ENCODE measurements around the gene FAM221B. TPM values are rescaled to one million over a fixed set of nuclear protein-coding genes. Genes with fewer than 3 reads are reported as not detected.

Gene FAM221B
- total RNA-seq, 2 donors from 2014 or later: not detected

GRCh38 chr9:35827486-35827885, 1.0 kb downstream of the FAM221B start:
- Mint-ChIP-seq H3K36me3 (ENCODE audit: insufficient read depth in 2 of 2) (no peaks in the 10 kb centered on the region), H3K4me3 (peak overlapping the region; percentile 1 to 99)
- no peak for ATAC-seq (replicated peaks in 1 of 2)

GRCh38 chr9:35826071-35826701, 2.3 kb downstream of the FAM221B start:
- ATAC-seq (replicated peaks in 1 of 2) (peak; percentile 35 to 41), DNase-seq (peak; percentile 31 to 38)
- Mint-ChIP-seq H3K27me3 (ENCODE audit: low read depth) (peaks cover 10% of the 10 kb centered on the region), H3K4me3 (peak overlapping the region in 1 of 2 donors; percentile 7), H3K9me3 (no peaks in the 10 kb centered on the region), H3K4me1 (ENCODE audit: low read depth) (peaks cover 41% of the 10 kb centered on the region), H3K36me3 (ENCODE audit: insufficient read depth in 2 of 2) (no peaks in the 10 kb centered on the region), H3K27ac (no peak overlapping the region)

More at GRCh38 chr9:35827486-35827885, 1.0 kb downstream of the FAM221B start:
- Mint-ChIP-seq H3K27me3 (ENCODE audit: low read depth) (peaks cover 10% of the 10 kb centered on the region), H3K27ac (no peak overlapping the region), H3K4me1 (ENCODE audit: low read depth) (peaks cover 43% of the 10 kb centered on the region), H3K9me3 (no peaks in the 10 kb centered on the region)
- DNase-seq: no peak

- no peaks in the 10 kb centered on the region for H3K36me3 Mint-ChIP-seq (ENCODE audit: insufficient read depth in 2 of 2)
- no peak overlapping the region for H3K27ac Mint-ChIP-seq
- H3K4me3 Mint-ChIP-seq: no peak overlapping the region
- DNase-seq (no peak), ATAC-seq (replicated peaks in 1 of 2) (no peak)
- H3K9me3 Mint-ChIP-seq: no peaks in the 10 kb centered on the region
- H3K4me1 Mint-ChIP-seq (ENCODE audit: low read depth): peaks cover 13% of the 10 kb centered on the region
- peaks cover 10% of the 10 kb centered on the region for H3K27me3 Mint-ChIP-seq (ENCODE audit: low read depth)
Measured at GRCh38 chr9:35822926-35823325, 5.6 kb downstream of the FAM221B start.

- peaks cover 0 to 3% of the 10 kb centered on the region in 2 donors for H3K36me3 Mint-ChIP-seq (ENCODE audit: insufficient read depth in 2 of 2)
- peaks cover 11% of the 10 kb centered on the region for H3K4me1 Mint-ChIP-seq (ENCODE audit: low read depth)
Measured at GRCh38 chr9:35820076-35820475, 8.5 kb downstream of the FAM221B start.

GRCh38 chr9:35818341-35818740, 10.2 kb downstream of the FAM221B start:
- peaks cover 0 to 3% of the 10 kb centered on the region in 2 donors for H3K36me3 Mint-ChIP-seq (ENCODE audit: insufficient read depth in 2 of 2)
- DNase-seq (no peak), ATAC-seq (replicated peaks in 1 of 2) (no peak)
- H3K27me3 Mint-ChIP-seq (ENCODE audit: low read depth): no peaks in the 10 kb centered on the region
- H3K27ac Mint-ChIP-seq: no peak overlapping the region
- peaks cover 21% of the 10 kb centered on the region for H3K4me1 Mint-ChIP-seq (ENCODE audit: low read depth)
- no peaks in the 10 kb centered on the region for H3K9me3 Mint-ChIP-seq
- no peak overlapping the region for H3K4me3 Mint-ChIP-seq

More at GRCh38 chr9:35820076-35820475, 8.5 kb downstream of the FAM221B start:
- ATAC-seq (replicated peaks in 1 of 2) (no peak), DNase-seq (no peak)
- Mint-ChIP-seq H3K27me3 (ENCODE audit: low read depth) (no peaks in the 10 kb centered on the region), H3K27ac (no peak overlapping the region), H3K4me3 (no peak overlapping the region), H3K9me3 (no peaks in the 10 kb centered on the region)

GRCh38 chr9:35816708-35817107, 11.8 kb downstream of the FAM221B start:
- Mint-ChIP-seq H3K4me1 (ENCODE audit: low read depth) (peaks cover 35% of the 10 kb centered on the region), H3K27me3 (ENCODE audit: low read depth) (no peaks in the 10 kb centered on the region), H3K4me3 (peak overlapping the region; percentile 86 to 89), H3K27ac (no peak overlapping the region), H3K36me3 (ENCODE audit: insufficient read depth in 2 of 2) (peaks cover 0 to 6% of the 10 kb centered on the region in 2 donors), H3K9me3 (no peaks in the 10 kb centered on the region)
- DNase-seq (no peak), ATAC-seq (replicated peaks in 1 of 2) (no peak)

- H3K4me3 Mint-ChIP-seq: peak within 1 kb of the TSS; percentile 86 to 89
- H3K4me1 Mint-ChIP-seq (ENCODE audit: low read depth): peaks cover 47% of the 10 kb centered on the region
- H3K27ac Mint-ChIP-seq: peak within 1 kb of the TSS; percentile 94
- H3K9me3 Mint-ChIP-seq: no peaks in the 10 kb centered on the region
- peaks cover 0 to 6% of the 10 kb centered on the region in 2 donors for H3K36me3 Mint-ChIP-seq (ENCODE audit: insufficient read depth in 2 of 2)
- ATAC-seq (replicated peaks in 1 of 2): peak; percentile 85
- H3K27me3 Mint-ChIP-seq (ENCODE audit: low read depth): no peaks in the 10 kb centered on the region
- DNase-seq: peak; percentile 97 to 99
Measured at GRCh38 chr9:35814841-35815543, 13.5 kb downstream of the FAM221B start, which contains the start of gene HINT2. TSS of gene HINT2 (minus strand) at chr9:35815042. CDS start at chr9:35814979, 63 bp downstream.

- peaks cover 0 to 6% of the 10 kb centered on the region in 2 donors for H3K36me3 Mint-ChIP-seq (ENCODE audit: insufficient read depth in 2 of 2)
- ATAC-seq (replicated peaks in 1 of 2) (peak; percentile 10 to 15), DNase-seq (peak; percentile 53)
- peak overlapping the region; percentile 94 for H3K27ac Mint-ChIP-seq
- H3K4me3 Mint-ChIP-seq: peak overlapping the region; percentile 86 to 89
- H3K4me1 Mint-ChIP-seq (ENCODE audit: low read depth): peaks cover 47% of the 10 kb centered on the region
- no peaks in the 10 kb centered on the region for H3K9me3 Mint-ChIP-seq
- H3K27me3 Mint-ChIP-seq (ENCODE audit: low read depth): no peaks in the 10 kb centered on the region
Measured at GRCh38 chr9:35814106-35814840, 14.3 kb downstream of the FAM221B start.

- no peaks in the 10 kb centered on the region for H3K27me3 Mint-ChIP-seq (ENCODE audit: low read depth)
- H3K4me1 Mint-ChIP-seq (ENCODE audit: low read depth): peaks cover 47% of the 10 kb centered on the region
- DNase-seq: no peak
- H3K9me3 Mint-ChIP-seq: no peaks in the 10 kb centered on the region
- ATAC-seq (replicated peaks in 1 of 2): no peak
- no peak overlapping the region for H3K27ac Mint-ChIP-seq
- peak overlapping the region; percentile 86 to 89 for H3K4me3 Mint-ChIP-seq
- peaks cover 0 to 6% of the 10 kb centered on the region in 2 donors for H3K36me3 Mint-ChIP-seq (ENCODE audit: insufficient read depth in 2 of 2)
Measured at GRCh38 chr9:35813434-35814105, 15.0 kb downstream of the FAM221B start.

- peaks cover 0 to 6% of the 10 kb centered on the region in 2 donors for H3K36me3 Mint-ChIP-seq (ENCODE audit: insufficient read depth in 2 of 2)
- H3K27ac Mint-ChIP-seq: peak within 1 kb of the TSS; percentile 92
- peak within 1 kb of the TSS; percentile 89 to 94 for H3K4me3 Mint-ChIP-seq
- H3K4me1 Mint-ChIP-seq (ENCODE audit: low read depth): peaks cover 47% of the 10 kb centered on the region
- DNase-seq (peak; percentile 92 to 95), ATAC-seq (replicated peaks in 1 of 2) (peak; percentile 74 to 75)
- H3K9me3 Mint-ChIP-seq: no peaks in the 10 kb centered on the region
- H3K27me3 Mint-ChIP-seq (ENCODE audit: low read depth): no peaks in the 10 kb centered on the region
Measured at GRCh38 chr9:35812025-35812602, 16.4 kb downstream of the FAM221B start, which contains the start of gene SPAG8. TSS of gene SPAG8 (minus strand) at chr9:35812262. CDS start at chr9:35812147, 115 bp downstream.

GRCh38 chr9:35811381-35812024, 17.0 kb downstream of the FAM221B start:
- no peak for DNase-seq
- no peak for ATAC-seq (replicated peaks in 1 of 2)
- H3K36me3 Mint-ChIP-seq (ENCODE audit: insufficient read depth in 2 of 2): peaks cover 0 to 8% of the 10 kb centered on the region in 2 donors
- peaks cover 52% of the 10 kb centered on the region for H3K4me1 Mint-ChIP-seq (ENCODE audit: low read depth)
- H3K27me3 Mint-ChIP-seq (ENCODE audit: low read depth): no peaks in the 10 kb centered on the region
- H3K27ac Mint-ChIP-seq: peak overlapping the region; percentile 92
- H3K4me3 Mint-ChIP-seq: peak overlapping the region; percentile 89 to 94
- no peaks in the 10 kb centered on the region for H3K9me3 Mint-ChIP-seq

- Mint-ChIP-seq H3K27ac (no peak overlapping the region), H3K9me3 (no peaks in the 10 kb centered on the region), H3K4me3 (no peak overlapping the region), H3K36me3 (ENCODE audit: insufficient read depth in 2 of 2) (peaks cover 0 to 5% of the 10 kb centered on the region in 2 donors), H3K27me3 (ENCODE audit: low read depth) (no peaks in the 10 kb centered on the region), H3K4me1 (ENCODE audit: low read depth) (peaks cover 42% of the 10 kb centered on the region)
- ATAC-seq (replicated peaks in 1 of 2): no peak
- DNase-seq: no peak
Measured at GRCh38 chr9:35810122-35810521, 18.4 kb downstream of the FAM221B start.

Measured in activated T-cell treated with anti-CD3 and anti-CD28 coated beads, Interleukin-2, amount 50 U/mL, for 72 hours (primary cell).